NCI-H2196 treated with DMSO at 0.1 percent for 48 hours (cell line): ENCODE measurements around the gene EIF4E3.

Source experiments
- DNase-seq: peaks from one replicate; lab custom pipeline; 2025; ENCODE audit not compliant: unreplicated experiment; lab: John Stamatoyannopoulos, UW

Gene EIF4E3

GRCh38 chr3:71690341-71690841 lies 34.8 kb downstream of the EIF4E3 start:
- no peak for DNase-seq

- no peak for DNase-seq
Observed at GRCh38 chr3:71689291-71689690, 35.9 kb downstream of the EIF4E3 start.

GRCh38 chr3:71688121-71688520 lies 37.1 kb downstream of the EIF4E3 start:
- DNase-seq: no peak

GRCh38 chr3:71685686-71686085 lies 39.5 kb downstream of the EIF4E3 start:
- DNase-seq: no peak

GRCh38 chr3:71684757-71685386 lies 40.3 kb downstream of the EIF4E3 start:
- DNase-seq: no peak

- no peak for DNase-seq
Observed at GRCh38 chr3:71684046-71684756, 41.0 kb downstream of the EIF4E3 start.

- DNase-seq: no peak
Observed at GRCh38 chr3:71681224-71681668, 44.0 kb downstream of the EIF4E3 start.

GRCh38 chr3:71680603-71681002 lies 44.6 kb downstream of the EIF4E3 start:
- DNase-seq: no peak

- no peak for DNase-seq
Observed at GRCh38 chr3:71676931-71677330, 48.3 kb downstream of the EIF4E3 start.

GRCh38 chr3:71673486-71673885 lies 51.7 kb downstream of the EIF4E3 start:
- DNase-seq: no peak

- no peak for DNase-seq
Observed at GRCh38 chr3:71672807-71673206, 52.4 kb downstream of the EIF4E3 start.

- no peak for DNase-seq
Observed at GRCh38 chr3:71672340-71672739, 52.9 kb downstream of the EIF4E3 start.

GRCh38 chr3:71671216-71671845 lies 53.9 kb downstream of the EIF4E3 start:
- no peak for DNase-seq

GRCh38 chr3:71662568-71662967 lies 62.6 kb downstream of the EIF4E3 start:
- DNase-seq: no peak

GRCh38 chr3:71662056-71662455 lies 63.1 kb downstream of the EIF4E3 start:
- no peak for DNase-seq

GRCh38 chr3:71659864-71660591 lies 65.2 kb downstream of the EIF4E3 start:
- DNase-seq: no peak

- peak; percentile 41 for DNase-seq
Observed at GRCh38 chr3:71657831-71658530, 67.2 kb downstream of the EIF4E3 start.

GRCh38 chr3:71655061-71655460 lies 70.1 kb downstream of the EIF4E3 start:
- DNase-seq: no peak

- DNase-seq: no peak
Observed at GRCh38 chr3:71653414-71653807, 71.8 kb downstream of the EIF4E3 start.

- DNase-seq: no peak
Observed at GRCh38 chr3:71652781-71653413, 72.3 kb downstream of the EIF4E3 start.
